PC-3 (cell line): ENCODE results near the gene TTC34. TPM values are rescaled to one million over a fixed set of nuclear protein-coding genes. Genes with fewer than 3 reads are reported as not detected.

Source experiments
- ATAC-seq: fragments of 200-7000 bp; cut with Tn5 transposase; 2 replicates; pipeline ENCODE4 v1.9.1; 2020; ENCODE audit warnings: mild to moderate bottlenecking, moderate library complexity
- BruUV-seq: library from RNA; stranded (reverse); fragments of 400-500 nt; replicated peaks from 2 replicates; lab custom pipeline; 2021; lab: Mats Ljungman, UMichigan
- CTCF ChIA-PET: fragments of 300-600 bp; sonication (Branson Sonifier 250); formaldehyde crosslinking; loops from one replicate; lab custom pipeline; 2022; ENCODE audit warnings: antibody characterized with exemption; lab: Charles Lee
- POLR2A ChIA-PET: fragments of 300-600 bp; sonication (Branson Sonifier 250); formaldehyde crosslinking; loops from one replicate; lab custom pipeline; 2022; ENCODE audit warnings: antibody characterized with exemption; ENCODE audit not compliant: unreplicated experiment; lab: Charles Lee
- DNase-seq: peaks from one replicate; pipeline ENCODE4 v3.0.0-alpha.2; 2015
- H2AFZ ChIP-seq: fragments of 300-600 bp; sonication (generic); 2 replicates; pipeline ENCODE4 v1.6.0; 2016; ENCODE audit warnings: antibody characterized with exemption, low read length
- H3F3A ChIP-seq: fragments of 300-600 bp; sonication (generic); one replicate; pipeline ENCODE4 v1.6.0; 2017; ENCODE audit warnings: antibody characterized with exemption, low read length, control low read depth, mild to moderate bottlenecking; ENCODE audit not compliant: unreplicated experiment
- H3K27ac ChIP-seq: fragments of 300-600 bp; sonication (generic); 2 replicates; pipeline ENCODE4 v1.5.1; 2016; ENCODE audit warnings: mild to moderate bottlenecking, low read length
- H3K27me3 ChIP-seq: fragments of 300-600 bp; sonication (generic); 2 replicates; pipeline ENCODE4 v1.6.1; 2016; ENCODE audit warnings: low read length, mixed read lengths
- H3K36me3 ChIP-seq: fragments of 300-600 bp; sonication (generic); 2 replicates; pipeline ENCODE4 v1.6.1; 2016; ENCODE audit warnings: low read depth, mixed run types, low read length, mixed read lengths
- H3K4me1 ChIP-seq: fragments of 300-600 bp; sonication (generic); 2 replicates; pipeline ENCODE4 v1.5.1; 2016; ENCODE audit warnings: low read length; ENCODE audit not compliant: insufficient read depth
- H3K4me2 ChIP-seq: fragments of 300-600 bp; sonication (generic); 2 replicates; pipeline ENCODE4 v1.6.0; 2016; ENCODE audit warnings: low read length
- H3K4me3 ChIP-seq: fragments of 300-600 bp; sonication (generic); 2 replicates; pipeline ENCODE4 v1.5.1; 2016; ENCODE audit warnings: mild to moderate bottlenecking, low read length, mixed read lengths
- H3K79me2 ChIP-seq: fragments of 300-600 bp; sonication (generic); 2 replicates; pipeline ENCODE4 v1.6.1; 2017; ENCODE audit warnings: low read length, mixed read lengths
- H3K9ac ChIP-seq: fragments of 300-600 bp; sonication (generic); 2 replicates; pipeline ENCODE4 v1.6.0; 2016; ENCODE audit warnings: mild to moderate bottlenecking, low read length
- H3K9me2 ChIP-seq: fragments of 300-600 bp; sonication (generic); replicated peaks from 2 replicates; pipeline ENCODE4 v1.6.1; 2016; ENCODE audit warnings: mixed run types, low read length, mixed read lengths
- H3K9me3 ChIP-seq: fragments of 300-600 bp; sonication (generic); 2 replicates; pipeline ENCODE4 v1.6.1; 2016; ENCODE audit warnings: low read length, mixed read lengths
- H4K20me1 ChIP-seq: fragments of 300-600 bp; sonication (generic); 2 replicates; pipeline ENCODE4 v1.6.1; 2016; ENCODE audit warnings: low read length, mixed read lengths
- EZH2 ChIP-seq: fragments of 300-600 bp; sonication (generic); IDR thresholded peaks from one replicate; pipeline ENCODE4 v1.6.1; 2017; ENCODE audit warnings: antibody characterized with exemption, mild to moderate bottlenecking, low read length; ENCODE audit not compliant: unreplicated experiment
- EZH2phosphoT487 ChIP-seq: fragments of 300-600 bp; sonication (generic); IDR thresholded peaks from 2 replicates; pipeline ENCODE4 v1.6.1; 2018; ENCODE audit warnings: mild to moderate bottlenecking, antibody characterized with exemption, low read length, borderline replicate concordance
- intact Hi-C: fragments of 100-400 bp; cut with micrococcal nuclease; formaldehyde crosslinking; loops from 2 replicates; pipeline ENCODE4 v1.9.0; 2023
- total RNA-seq: library from RNA; depleted of rRNA; stranded (reverse); fragments of >200 nt; gene quantifications from 2 replicates; pipeline ENCODE4 v1.2.3, GENCODE V29; 2014
- TF ChIP-seq, protein P1 (sequence below): fragments of 300-600 bp; sonication (generic); conservative IDR thresholded peaks from 2 replicates; pipeline ENCODE4 v1.5.1; 2017; ENCODE audit warnings: antibody characterized with exemption, low read depth, mild to moderate bottlenecking, low read length

The TTC34 gene
- total RNA-seq, 1 experiment from 2014 or later = 0.11 TPM

DNA sequence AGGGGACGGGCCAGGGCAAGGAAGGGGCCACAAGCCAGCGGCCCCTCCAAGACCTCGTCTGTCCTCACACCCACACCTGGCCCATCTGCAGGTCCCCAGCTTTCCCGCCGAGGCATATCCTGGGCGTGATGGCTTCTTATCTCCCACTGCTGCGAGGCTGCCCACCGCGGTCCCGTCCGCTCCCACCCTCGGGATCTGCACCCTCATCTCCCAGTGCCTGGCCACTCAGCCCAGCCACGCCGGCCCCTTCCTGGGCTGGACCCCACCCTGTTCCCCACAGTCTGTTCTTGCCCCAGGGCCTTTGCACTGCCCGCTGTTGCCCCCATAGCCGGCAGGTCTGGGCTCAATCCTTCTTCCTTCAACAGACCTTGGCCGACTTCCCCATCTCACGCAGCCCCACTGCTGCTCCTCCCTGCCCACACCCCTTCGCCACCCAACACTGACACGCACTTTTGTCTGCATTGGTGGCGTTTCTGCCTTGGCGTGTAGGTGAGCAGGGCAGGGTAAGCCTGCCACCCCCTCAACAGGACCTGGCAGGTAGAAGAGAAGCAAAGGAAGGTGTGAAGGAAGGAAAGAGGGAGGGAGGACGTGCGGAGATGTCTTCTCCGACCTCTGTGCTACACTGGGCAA lies 4.4 kb upstream of the TTC34 start:
- Histone ChIP-seq H3K4me1 (no peaks in the 10 kb centered on the region), H3K4me3 (no peak overlapping the region), H3K9me2 (no peaks in the 10 kb centered on the region), H3F3A (no peaks in the 10 kb centered on the region), H3K9ac (no peak overlapping the region), H3K4me2 (no peak overlapping the region), H2AFZ (no peak overlapping the region), H3K9me3 (no peaks in the 10 kb centered on the region), H3K27ac (no peak overlapping the region), H3K79me2 (no peaks in the 10 kb centered on the region), H4K20me1 (no peaks in the 10 kb centered on the region), H3K27me3 (peaks cover 84% of the 10 kb centered on the region), H3K36me3 (no peaks in the 10 kb centered on the region)
- TF ChIP-seq EZH2phosphoT487 (no peak), EZH2 (no peak)
- TF ChIP-seq, protein P1, sequence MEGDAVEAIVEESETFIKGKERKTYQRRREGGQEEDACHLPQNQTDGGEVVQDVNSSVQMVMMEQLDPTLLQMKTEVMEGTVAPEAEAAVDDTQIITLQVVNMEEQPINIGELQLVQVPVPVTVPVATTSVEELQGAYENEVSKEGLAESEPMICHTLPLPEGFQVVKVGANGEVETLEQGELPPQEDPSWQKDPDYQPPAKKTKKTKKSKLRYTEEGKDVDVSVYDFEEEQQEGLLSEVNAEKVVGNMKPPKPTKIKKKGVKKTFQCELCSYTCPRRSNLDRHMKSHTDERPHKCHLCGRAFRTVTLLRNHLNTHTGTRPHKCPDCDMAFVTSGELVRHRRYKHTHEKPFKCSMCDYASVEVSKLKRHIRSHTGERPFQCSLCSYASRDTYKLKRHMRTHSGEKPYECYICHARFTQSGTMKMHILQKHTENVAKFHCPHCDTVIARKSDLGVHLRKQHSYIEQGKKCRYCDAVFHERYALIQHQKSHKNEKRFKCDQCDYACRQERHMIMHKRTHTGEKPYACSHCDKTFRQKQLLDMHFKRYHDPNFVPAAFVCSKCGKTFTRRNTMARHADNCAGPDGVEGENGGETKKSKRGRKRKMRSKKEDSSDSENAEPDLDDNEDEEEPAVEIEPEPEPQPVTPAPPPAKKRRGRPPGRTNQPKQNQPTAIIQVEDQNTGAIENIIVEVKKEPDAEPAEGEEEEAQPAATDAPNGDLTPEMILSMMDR = no peak
- intact Hi-C loops = no loop called here
- CTCF ChIA-PET = no interaction called here
- BruUV-seq = no TSS peak
- POLR2A ChIA-PET = no interaction called here
- no peak for ATAC-seq
- no peak for DNase-seq

DNA sequence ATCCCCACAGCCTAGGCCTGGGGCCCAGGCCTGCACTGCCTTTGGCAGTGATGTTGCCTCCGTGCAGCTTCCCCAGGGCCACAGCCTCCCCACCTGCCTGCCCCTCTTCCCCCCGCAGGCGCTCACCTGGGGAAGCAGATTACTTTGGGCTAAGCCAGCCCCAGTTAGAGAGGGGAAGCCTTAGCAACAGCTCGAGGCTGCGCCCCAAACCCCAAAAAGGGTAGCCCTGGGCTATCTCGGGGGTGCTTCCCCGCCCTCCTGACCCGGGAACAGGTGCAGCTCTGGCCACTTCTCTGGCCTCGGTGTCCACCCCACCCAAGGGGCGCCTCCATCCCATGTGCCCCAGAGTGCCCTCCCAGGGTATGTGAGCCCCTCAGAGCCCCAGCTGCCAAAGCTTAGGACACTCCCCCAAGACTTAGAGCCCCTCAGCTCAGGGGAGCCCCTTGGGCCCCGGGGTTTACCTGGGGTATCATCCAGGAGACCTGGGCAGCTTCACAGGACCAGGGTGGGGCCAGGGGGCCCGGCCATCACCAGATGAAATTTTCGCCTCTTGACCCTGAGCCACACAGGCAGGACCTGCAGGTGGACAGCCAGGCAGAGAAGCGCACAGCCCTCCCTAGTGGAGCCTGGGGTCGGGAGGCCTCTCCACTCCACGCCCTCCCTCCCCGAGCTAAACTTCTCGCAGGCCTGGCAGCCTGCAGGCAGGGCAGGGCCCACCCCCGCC lies 3.3 kb upstream of the TTC34 start:
- no peaks in the 10 kb centered on the region for H3K4me1 ChIP-seq
- no peak overlapping the region for H3K4me3 ChIP-seq
- no peaks in the 10 kb centered on the region for H3F3A ChIP-seq
- no peaks in the 10 kb centered on the region for H3K79me2 ChIP-seq
- no peak overlapping the region for H3K4me2 ChIP-seq
- no peaks in the 10 kb centered on the region for H4K20me1 ChIP-seq
- H3K9me2 ChIP-seq = no peaks in the 10 kb centered on the region
- no peak for DNase-seq
- ChIA-PET CTCF (no interaction called here), POLR2A (no interaction called here)
- intact Hi-C loops = no loop called here
- BruUV-seq = no TSS peak
- H3K27ac ChIP-seq = no peak overlapping the region
- H3K9ac ChIP-seq = no peak overlapping the region
- no peaks in the 10 kb centered on the region for H3K9me3 ChIP-seq
- no peak overlapping the region for H2AFZ ChIP-seq
- H3K27me3 ChIP-seq = peaks cover 78% of the 10 kb centered on the region
- H3K36me3 ChIP-seq = no peaks in the 10 kb centered on the region
- TF ChIP-seq EZH2 (no peak), EZH2phosphoT487 (no peak)
- TF ChIP-seq, protein P1 = no peak
- ATAC-seq = no peak
